Measurements from ENCODE around the gene RNU1-1. TPM values are rescaled to one million over a fixed set of nuclear protein-coding genes. Genes with fewer than 3 reads are reported as not detected.
A peak's percentile ranks its signal among the peaks of the same experiment; 100 is the strongest.
"Not testable (repeated sequence)": the region's sequence is repeated elsewhere in the genome, so short reads cannot be mapped to it uniquely, and the experiment has no call there.

The RNU1-1 gene
- polyA plus RNA-seq (ENCODE audit: insufficient read length), result not detected

DNA sequence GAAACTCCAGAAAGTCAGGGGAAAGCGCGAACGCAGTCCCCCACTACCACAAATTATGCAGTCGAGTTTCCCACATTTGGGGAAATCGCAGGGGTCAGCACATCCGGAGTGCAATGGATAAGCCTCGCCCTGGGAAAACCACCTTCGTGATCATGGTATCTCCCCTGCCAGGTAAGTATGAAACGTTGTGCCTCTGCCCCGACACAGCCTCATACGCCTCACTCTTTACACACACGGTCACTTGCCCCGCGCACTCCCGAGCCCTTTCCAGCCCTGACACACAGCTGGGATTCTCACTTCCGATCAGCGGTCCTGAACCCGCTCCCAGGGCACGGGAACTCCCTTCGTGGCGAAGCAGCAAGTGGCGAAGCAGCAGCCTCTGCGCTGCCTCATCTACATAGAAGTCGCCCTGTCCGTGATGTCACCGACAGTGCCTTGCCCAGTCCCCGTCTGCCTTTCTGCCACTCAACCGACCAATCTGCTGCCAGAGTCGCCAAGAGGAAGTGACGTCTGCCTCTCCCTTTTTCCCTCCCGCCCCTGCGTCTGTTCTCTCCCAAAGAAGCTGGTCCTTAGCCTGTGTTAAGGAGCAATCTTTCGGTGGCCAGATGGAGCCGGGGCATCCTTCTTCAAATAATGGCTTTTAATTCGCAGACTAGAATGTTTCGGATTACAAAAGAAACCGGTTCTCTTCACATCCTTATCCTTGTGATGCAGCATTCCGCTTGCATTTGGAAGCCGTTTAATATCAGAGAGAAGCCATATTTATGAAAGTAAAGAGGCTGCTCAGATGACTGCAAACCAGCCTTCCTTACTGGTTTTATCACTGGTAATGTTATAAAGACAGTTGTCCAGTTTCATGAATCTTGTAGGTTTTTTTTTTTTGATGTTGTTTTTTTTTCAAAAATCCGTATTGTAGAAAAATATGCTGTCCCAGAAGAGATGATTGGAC, at the start of gene RNU1-1:
TSS of gene RNU1-1 (minus strand) at position 179 of the 949 bp plus-strand sequence.
- DNase-seq (ENCODE audit: low read depth), result peak; percentile 46

DNA sequence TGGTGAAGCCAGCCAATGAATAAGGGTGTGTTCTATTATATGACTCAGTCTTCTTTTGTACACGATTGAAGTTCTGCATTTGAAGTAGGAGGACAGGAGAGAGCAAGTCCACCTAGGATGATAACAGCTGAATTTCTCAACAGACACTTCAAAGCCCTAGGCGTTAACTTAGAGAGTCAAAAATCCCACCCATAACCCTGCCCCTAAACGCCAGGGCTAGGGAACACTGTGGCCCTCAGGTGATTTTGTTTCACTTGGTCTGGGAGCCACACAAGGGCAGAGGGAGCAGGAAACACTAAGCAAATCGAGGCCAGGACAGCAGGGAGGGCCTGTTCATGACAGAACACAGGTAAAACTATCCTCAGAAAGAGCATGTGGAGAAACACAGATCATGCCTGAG, 47.0 kb upstream of the RNU1-1 start:
- DNase-seq (ENCODE audit: low read depth), result not testable (repeated sequence)

DNA sequence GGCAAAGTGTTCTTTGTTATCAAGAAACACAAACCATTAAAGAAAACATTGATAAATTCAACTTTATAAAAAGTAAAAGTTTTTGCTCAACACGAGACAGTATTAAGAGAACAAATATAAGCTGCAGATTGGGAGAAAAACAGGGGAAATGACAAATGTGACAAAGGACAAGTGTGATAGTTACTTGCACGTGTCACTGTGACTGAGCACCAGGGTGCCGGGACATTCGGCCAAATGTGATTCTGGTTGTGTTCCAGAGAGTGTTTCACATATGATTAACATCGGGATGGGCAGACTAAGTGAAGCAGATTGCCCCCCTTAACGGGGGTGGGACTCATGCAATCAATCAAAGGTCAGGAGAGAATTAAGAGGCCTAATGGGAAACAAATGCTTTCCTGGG, 46.4 kb upstream of the RNU1-1 start:
- not testable (repeated sequence) for DNase-seq (ENCODE audit: low read depth)

- not testable (repeated sequence) for DNase-seq (ENCODE audit: low read depth)
Measured at GRCh38 chr1:16559688-16560087, 45.6 kb upstream of the RNU1-1 start.

GRCh38 chr1:16557034-16557433, 42.9 kb upstream of the RNU1-1 start:
- DNase-seq (ENCODE audit: low read depth), result not testable (repeated sequence)

GRCh38 chr1:16553244-16553643, 39.2 kb upstream of the RNU1-1 start:
- DNase-seq (ENCODE audit: low read depth), result not testable (repeated sequence)

GRCh38 chr1:16550212-16550918, 36.3 kb upstream of the RNU1-1 start:
- DNase-seq (ENCODE audit: low read depth), result not testable (repeated sequence)

DNA sequence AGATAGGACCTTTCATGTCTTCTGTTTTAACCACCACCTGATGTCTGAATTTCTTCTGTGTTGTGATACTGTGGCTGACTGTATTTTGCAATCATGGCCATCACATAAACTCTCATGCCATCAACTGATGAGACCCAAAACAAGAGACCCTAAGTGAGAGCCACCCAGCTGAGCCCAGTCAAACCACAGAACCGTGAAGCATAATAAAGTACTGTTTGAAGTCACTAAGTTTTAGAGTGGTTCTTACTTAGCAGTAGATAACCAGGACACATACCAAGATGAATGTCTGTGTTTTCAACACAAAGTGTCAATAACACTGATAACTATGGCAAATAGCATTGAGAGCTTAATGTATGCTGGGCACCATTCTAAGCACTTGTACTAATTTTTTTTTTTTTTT, 35.5 kb upstream of the RNU1-1 start:
- DNase-seq (ENCODE audit: low read depth), result not testable (repeated sequence)

- DNase-seq (ENCODE audit: low read depth), result not testable (repeated sequence)
Measured at GRCh38 chr1:16547502-16548241, 33.6 kb upstream of the RNU1-1 start.

- DNase-seq (ENCODE audit: low read depth), result peak; percentile 5
Measured at GRCh38 chr1:16545682-16546095, 31.6 kb upstream of the RNU1-1 start.

DNA sequence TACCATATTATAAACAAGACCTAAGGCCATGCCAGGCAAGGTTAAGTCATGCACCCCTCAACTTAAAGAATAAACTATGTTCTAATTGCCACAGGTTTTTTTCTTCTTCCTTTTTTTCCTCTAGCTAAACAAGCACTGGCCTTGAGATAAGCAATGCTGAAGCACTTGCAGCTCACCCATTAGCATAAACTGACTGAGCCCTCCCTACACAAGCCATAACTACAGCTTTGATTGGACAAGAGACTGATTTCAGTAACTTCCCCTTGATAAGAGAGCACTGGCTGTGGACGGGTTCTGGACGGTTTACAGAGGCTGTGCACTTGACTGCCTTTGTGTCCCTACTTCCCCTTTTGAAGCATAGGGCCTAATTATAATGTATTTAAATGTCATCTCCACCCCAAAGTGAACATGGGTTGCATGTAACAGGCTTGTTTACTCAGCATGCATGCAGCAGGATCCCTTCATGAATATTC, 26.4 kb upstream of the RNU1-1 start:
- DNase-seq (ENCODE audit: low read depth), result not testable (repeated sequence)

DNA sequence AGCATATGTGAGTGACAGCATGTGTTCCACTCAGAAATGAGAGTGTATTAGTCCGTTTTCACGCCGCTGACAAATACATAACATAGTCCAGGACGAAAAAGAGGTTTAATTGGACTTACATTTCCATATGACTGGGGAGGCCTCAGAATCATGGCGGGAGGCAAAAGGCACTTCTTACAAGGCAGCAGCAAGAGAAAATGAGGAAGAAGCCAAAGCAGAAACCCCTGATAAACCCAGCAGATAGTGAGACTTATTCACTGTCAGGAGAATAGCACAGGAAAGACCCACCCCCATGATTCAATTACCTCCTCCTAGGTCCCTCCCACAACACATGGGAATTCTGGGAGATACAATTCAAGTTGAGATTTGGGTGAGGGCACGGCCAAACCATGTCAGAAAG, 23.4 kb upstream of the RNU1-1 start:
- not testable (repeated sequence) for DNase-seq (ENCODE audit: low read depth)

DNA sequence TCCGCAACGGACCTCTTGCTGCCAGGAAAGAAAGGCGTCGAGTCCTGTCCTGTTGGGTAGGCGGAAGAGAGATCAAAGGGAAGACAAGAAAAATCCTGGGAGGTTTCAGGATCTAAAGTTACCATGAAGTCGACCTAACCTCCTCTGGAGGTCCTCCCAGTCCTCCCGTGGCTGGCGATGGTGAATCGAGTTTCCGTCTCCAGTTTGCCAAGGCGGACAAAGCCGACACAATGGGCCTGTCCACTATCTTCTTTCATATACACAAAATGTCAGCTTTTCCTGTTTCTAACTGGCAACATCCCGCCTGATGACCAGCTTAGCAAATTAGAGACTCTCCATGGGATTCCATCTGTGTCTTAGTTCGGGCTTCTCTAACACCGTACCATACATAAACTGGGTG, 22.7 kb upstream of the RNU1-1 start:
- not testable (repeated sequence) for DNase-seq (ENCODE audit: low read depth)

DNA sequence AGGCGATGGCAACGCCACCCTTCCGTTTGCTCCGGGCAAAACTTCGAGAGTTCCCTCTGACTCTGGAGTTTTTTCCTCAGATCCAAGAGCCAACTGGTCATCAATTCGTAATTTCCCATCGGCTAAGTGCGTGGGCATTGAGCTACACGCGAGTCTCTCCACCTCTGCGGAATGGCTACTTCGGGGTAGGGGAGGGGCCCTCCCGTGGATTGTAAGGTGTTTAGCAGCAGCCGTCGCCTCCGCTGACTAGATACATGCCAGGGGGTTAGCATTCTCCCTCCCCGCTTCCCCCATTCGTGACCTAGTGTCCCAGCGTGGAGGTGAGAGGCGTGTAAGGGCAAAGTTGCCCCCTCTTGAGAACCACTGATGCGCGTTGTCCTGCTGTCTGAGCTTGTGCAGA, 21.8 kb upstream of the RNU1-1 start:
- not testable (repeated sequence) for DNase-seq (ENCODE audit: low read depth)

- DNase-seq (ENCODE audit: low read depth), result not testable (repeated sequence)
Measured at GRCh38 chr1:16535487-16535886, 21.4 kb upstream of the RNU1-1 start.

GRCh38 chr1:16534829-16535456, 20.9 kb upstream of the RNU1-1 start:
- not testable (repeated sequence) for DNase-seq (ENCODE audit: low read depth)

GRCh38 chr1:16534239-16534828, 20.2 kb upstream of the RNU1-1 start:
- DNase-seq (ENCODE audit: low read depth), result not testable (repeated sequence)

DNA sequence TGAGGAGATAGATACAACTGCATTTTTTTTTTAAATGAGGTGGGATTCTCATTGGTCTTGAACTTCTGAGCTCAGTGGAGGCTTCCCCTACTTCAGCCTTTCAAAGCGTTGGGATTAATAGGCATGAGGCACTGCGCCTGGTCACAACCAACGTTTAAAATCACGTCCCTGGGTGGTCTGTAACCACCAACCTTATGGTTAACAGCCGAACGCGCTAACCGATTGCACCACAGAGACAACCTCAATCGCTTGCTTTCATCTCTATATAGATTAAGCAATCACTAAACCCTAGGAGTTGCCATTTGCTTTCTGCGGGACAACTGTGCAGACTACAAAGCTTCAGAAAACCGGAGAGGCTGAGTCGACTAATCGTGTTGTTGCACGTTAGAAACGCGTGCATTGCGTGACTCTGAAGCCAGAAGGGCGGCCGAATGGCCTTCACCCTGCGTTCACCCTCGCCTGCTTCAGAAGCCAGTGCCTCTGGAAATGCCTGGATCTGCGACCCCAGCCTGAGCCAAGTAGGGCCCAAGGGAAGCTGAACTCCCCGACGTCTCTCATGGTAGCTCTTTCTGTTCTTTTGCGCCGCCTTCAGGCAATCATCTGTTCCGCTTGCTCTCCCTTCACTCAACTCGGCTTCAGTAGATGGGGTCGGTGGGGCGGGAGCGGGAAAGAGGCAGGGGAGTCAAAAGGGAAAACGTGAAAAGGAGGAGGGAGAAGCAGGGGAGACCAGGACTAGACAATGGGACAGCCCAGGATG, 18.3 kb upstream of the RNU1-1 start:
- not testable (repeated sequence) for DNase-seq (ENCODE audit: low read depth)

GRCh38 chr1:16528338-16528737, 14.3 kb upstream of the RNU1-1 start:
- not testable (repeated sequence) for DNase-seq (ENCODE audit: low read depth)

DNA sequence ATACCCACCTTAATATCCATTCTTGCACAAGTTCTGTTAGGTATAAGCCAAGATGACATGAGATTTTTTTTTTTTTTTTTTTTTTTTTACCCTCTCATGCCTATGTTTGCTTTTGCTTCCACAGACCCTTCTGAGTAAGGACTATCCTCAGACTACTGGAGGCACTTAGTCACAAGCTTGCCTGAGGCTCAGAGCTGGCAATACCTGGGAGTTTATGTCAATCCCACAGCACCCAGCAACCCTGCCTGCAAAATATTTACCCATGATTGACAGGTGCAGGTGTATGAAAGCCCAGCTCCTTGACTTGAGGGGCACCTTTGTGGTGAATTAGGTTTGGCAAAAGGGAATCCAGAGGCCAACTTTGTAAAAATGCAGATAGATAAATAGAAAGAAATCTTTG, 11.7 kb upstream of the RNU1-1 start:
- not testable (repeated sequence) for DNase-seq (ENCODE audit: low read depth)

All from forelimb muscle (tissue), 1 donor.